HG03064 (cell line): Measurements from ENCODE around the gene PLCL2.

Source experiments
- ATAC-seq: cut with Tn5 transposase; IDR thresholded peaks from one replicate; pipeline ENCODE4 v1.9.1; 2021; ENCODE audit warnings: low read depth; ENCODE audit not compliant: unreplicated experiment

PLCL2 gene

GRCh38 chr3:17136136-17136721, 251.5 kb downstream of the PLCL2 start:
- ATAC-seq, result no peak

- no peak for ATAC-seq
Observed at GRCh38 chr3:17137321-17137826, 252.6 kb downstream of the PLCL2 start.

GRCh38 chr3:17138246-17139039, 253.7 kb downstream of the PLCL2 start:
- no peak for ATAC-seq
